ENCODE measurements around the gene CFAP46.

- TF ChIP-seq CTCF (IDR thresholded peaks at IDR 0.05) (no peak), POLR2A (IDR thresholded peaks at IDR 0.05) (no peak)
Observed at GRCh38 chr10:132859084-132859855, 83.1 kb downstream of the CFAP46 start.

Data from lower leg skin (tissue), 3 donors.